ENCODE data around the gene DNLZ. TPM values are rescaled to one million over a fixed set of nuclear protein-coding genes. Genes with fewer than 3 reads are reported as not detected.

The DNLZ gene
- total and polyA plus RNA-seq, 9 of the 15 experiments (the other 6 are each of a cell fraction or from before 2014, with no cell fraction given), result 0.17 to 44.6 (median 3.4) TPM

- TF ChIP-seq POU5F1 (IDR thresholded peaks at IDR 0.05; ENCODE audit: borderline replicate concordance, low read depth, low read length, partially characterized antibody) (no peak), MNT (conservative IDR thresholded peaks at IDR 0.05) (peak in 1 of 2 experiments; percentile 77; a peak in 2 of 4 replicates), COPS2 (conservative IDR thresholded peaks at IDR 0.05) (no peak), MEIS2 (IDR thresholded peaks at IDR 0.05; ENCODE audit: partially characterized antibody) (no peak), BRCA1 (IDR thresholded peaks at IDR 0.05) (no peak), BRCA1 (CRISPR knock-in tag; IDR thresholded peaks at IDR 0.05) (no peak), BRD9 (IDR thresholded peaks at IDR 0.05; ENCODE audit: low read depth, partially characterized antibody) (no peak), ZNF263 (CRISPR knock-in tag; IDR thresholded peaks at IDR 0.05; ENCODE audit: borderline replicate concordance) (no peak), ZNF511 (CRISPR knock-in tag; IDR thresholded peaks at IDR 0.05) (no peak), POLR2G (IDR thresholded peaks at IDR 0.05; ENCODE audit: low read depth, low read length) (peak; percentile 57; the same call in 1 of the 2 replicates), MXI1 (IDR thresholded peaks at IDR 0.05; ENCODE audit: low read depth, low read length) (peak; percentile 61; the same call in 1 of the 2 replicates), ZNF3 (CRISPR knock-in tag; IDR thresholded peaks at IDR 0.05) (no peak)
- TF ChIP-seq, protein P1, sequence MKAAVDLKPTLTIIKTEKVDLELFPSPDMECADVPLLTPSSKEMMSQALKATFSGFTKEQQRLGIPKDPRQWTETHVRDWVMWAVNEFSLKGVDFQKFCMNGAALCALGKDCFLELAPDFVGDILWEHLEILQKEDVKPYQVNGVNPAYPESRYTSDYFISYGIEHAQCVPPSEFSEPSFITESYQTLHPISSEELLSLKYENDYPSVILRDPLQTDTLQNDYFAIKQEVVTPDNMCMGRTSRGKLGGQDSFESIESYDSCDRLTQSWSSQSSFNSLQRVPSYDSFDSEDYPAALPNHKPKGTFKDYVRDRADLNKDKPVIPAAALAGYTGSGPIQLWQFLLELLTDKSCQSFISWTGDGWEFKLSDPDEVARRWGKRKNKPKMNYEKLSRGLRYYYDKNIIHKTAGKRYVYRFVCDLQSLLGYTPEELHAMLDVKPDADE (conservative IDR thresholded peaks at IDR 0.05; ENCODE audit: control insufficient read depth, low read depth, low read length), result peak; percentile 43; the same call in 1 of the 2 replicates
- TF ChIP-seq, protein P2, sequence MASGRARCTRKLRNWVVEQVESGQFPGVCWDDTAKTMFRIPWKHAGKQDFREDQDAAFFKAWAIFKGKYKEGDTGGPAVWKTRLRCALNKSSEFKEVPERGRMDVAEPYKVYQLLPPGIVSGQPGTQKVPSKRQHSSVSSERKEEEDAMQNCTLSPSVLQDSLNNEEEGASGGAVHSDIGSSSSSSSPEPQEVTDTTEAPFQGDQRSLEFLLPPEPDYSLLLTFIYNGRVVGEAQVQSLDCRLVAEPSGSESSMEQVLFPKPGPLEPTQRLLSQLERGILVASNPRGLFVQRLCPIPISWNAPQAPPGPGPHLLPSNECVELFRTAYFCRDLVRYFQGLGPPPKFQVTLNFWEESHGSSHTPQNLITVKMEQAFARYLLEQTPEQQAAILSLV (tag; IDR thresholded peaks at IDR 0.05), result no peak
- TF ChIP-seq, protein P3, sequence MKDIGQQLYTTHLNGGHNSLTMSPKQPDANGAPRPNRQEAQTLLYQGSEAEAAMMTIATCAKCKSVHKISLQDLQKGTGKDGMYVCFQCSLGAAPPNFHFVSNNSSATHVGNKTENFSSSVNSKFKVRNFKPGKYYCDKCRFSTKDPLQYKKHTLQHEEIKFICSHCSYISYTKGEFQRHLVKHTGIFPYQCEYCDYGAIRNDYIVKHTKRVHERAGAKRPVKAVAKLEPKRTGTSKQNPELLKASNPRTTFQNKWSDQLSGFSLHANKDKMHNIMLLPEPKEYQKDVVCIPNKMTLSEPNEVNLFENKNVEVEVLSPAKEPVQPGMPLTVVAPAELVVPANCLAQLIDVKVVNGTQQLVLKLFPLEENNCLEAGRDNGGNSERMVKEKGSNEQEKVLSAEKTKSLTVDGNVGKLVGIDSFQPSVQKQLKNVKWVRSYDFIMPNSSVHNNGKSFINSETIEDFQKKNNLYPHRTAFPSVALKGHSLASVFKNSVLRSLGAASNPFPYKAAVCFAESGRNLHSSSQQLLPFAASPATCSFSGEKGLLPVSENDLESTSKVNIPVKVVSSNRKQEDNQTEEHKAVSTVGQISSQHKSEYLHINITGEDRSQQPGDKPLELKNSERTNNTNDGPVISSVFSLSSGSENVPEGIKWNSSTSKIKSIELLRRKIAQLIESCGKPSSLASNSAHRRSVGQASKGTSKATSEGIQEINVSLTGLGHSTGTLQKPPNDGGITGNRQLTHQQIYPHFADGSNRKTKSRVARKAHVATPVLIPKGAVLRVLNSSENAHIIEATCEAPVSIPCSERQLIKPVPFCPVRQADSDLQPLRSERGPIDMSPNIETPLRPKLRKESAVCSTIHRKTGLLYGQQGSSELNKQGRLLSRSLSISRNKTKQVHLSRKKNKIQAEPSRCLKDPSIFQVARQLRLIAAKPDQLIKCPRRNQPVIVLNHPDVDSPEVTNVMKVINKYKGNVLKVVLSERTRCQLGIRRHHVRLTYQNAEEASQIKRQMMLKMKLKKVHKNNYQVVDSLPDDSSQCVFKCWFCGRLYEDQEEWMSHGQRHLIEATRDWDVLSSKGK (CRISPR knock-in tag; IDR thresholded peaks at IDR 0.05), result no peak
- TF ChIP-seq, protein P4, sequence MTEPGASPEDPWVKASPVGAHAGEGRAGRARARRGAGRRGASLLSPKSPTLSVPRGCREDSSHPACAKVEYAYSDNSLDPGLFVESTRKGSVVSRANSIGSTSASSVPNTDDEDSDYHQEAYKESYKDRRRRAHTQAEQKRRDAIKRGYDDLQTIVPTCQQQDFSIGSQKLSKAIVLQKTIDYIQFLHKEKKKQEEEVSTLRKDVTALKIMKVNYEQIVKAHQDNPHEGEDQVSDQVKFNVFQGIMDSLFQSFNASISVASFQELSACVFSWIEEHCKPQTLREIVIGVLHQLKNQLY (CRISPR knock-in tag; conservative IDR thresholded peaks at IDR 0.05), result no peak
Measured at GRCh38 chr9:136342181-136343120, 21.1 kb downstream of the DNLZ start (continued).

Data from K562 (cell line).